HFF-Myc (cell line): Measurements from ENCODE around the gene AVPI1.

Source experiments
- DNase-seq: peaks from one replicate; pipeline ENCODE4 v3.0.0-alpha.2; 2011; ENCODE audit warnings: low read depth; ENCODE audit errors: extremely low read depth
- H3K4me3 ChIP-seq: replicated peaks from 2 replicates; pipeline ENCODE4 v1.5.1; 2011; ENCODE audit warnings: low read depth, mild to moderate bottlenecking, control low read depth, low read length
- CTCF ChIP-seq: IDR thresholded peaks from 2 replicates; pipeline ENCODE4 v1.5.1; 2012; ENCODE audit warnings: mild to moderate bottlenecking, low read depth, low read length, control low read depth; ENCODE audit errors: missing control alignments

The AVPI1 gene

GRCh38 chr10:97628228-97628627 lies 58.8 kb downstream of the AVPI1 start:
- DNase-seq: no peak
- H3K4me3 ChIP-seq: no peak overlapping the region
- no peak for TF ChIP-seq CTCF

- TF ChIP-seq CTCF: no peak
- H3K4me3 ChIP-seq: no peak overlapping the region
- no peak for DNase-seq
Measured at GRCh38 chr10:97627731-97628130, 59.3 kb downstream of the AVPI1 start.
